NCI-H460 (cell line): ENCODE data around the gene DLD. TPM values are rescaled to one million over a fixed set of nuclear protein-coding genes. Genes with fewer than 3 reads are reported as not detected.
"Not testable (repeated sequence)": the region's sequence is repeated elsewhere in the genome, so short reads cannot be mapped to it uniquely, and the experiment has no call there.

ENCODE experiments used
- DNase-seq: peaks from one replicate; pipeline ENCODE4 v3.0.0-alpha.2; 2016; ENCODE audit warnings: low read depth; ENCODE audit errors: extremely low read depth
- total RNA-seq: library from RNA; depleted of rRNA; stranded (reverse); fragments of >200 nt; shearing (Covaris generic); gene quantifications from 2 replicates; pipeline ENCODE4 v1.2.3, GENCODE V29; 2014

The DLD gene
- total RNA-seq, 1 experiment from 2014 or later, result 145 TPM

GRCh38 chr7:107940951-107941350, 50.0 kb downstream of the DLD start:
- no peak for DNase-seq

DNA sequence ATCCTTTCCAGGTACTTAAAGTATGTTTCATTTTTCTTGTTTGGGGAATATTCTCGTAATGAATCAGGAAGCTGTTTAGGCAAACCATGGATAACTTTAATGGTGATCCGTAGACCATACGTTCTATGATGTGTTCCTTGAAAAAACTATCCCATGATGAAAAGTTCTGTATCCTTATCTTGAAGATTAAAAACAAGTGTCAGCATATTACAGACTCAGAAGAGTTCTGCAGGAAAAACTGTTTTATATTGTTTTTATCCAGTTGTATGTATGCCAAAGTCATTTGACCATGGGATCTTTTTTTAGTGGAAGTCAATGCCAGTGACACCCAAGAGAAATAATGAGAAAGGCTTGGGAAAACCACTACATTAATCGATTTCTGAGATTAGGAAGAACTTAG, 52.0 kb downstream of the DLD start:
- DNase-seq, result no peak

- no peak for DNase-seq
These were observed 53.6 kb downstream of the DLD start for GRCh38 chr7:107944411-107945169.

DNA sequence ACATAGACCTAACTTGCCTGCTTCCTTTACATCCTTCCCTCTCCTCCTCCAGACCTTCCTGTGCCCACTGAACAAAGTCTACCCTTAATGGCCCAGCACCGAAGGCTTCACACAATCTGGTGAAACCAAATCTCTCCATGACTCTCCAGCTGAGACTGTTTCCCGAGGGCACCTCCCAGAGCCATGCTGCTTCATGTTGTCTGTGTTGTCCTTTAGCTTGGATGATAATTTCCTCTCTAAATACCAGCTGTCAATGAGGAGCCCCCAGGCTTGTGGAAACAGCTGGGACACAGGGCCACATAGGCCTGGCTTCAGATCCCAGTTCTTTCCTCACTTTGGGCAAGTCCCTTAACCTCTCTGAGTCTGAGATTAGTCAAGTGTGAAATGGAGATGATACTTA, 54.3 kb downstream of the DLD start:
- DNase-seq, result no peak

DNA sequence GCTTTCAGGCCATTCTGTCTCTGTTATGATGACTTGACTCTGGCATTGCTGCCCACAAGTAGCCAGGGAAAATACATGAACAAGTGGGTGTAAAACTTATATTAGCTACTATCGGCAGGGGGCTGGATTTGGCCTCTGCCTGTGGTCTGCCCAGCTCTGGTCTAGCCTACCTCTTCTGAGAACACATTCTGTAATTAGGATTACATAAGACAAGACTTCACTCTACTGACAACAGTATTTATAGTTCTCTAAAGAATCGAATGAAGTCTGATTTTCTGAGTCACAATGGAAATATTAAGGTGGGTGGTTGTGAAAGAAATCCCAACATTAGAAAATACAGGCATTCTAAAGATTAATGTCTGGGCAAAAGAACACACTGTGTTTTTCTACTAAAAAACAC, 55.5 kb downstream of the DLD start:
- no peak for DNase-seq

DNA sequence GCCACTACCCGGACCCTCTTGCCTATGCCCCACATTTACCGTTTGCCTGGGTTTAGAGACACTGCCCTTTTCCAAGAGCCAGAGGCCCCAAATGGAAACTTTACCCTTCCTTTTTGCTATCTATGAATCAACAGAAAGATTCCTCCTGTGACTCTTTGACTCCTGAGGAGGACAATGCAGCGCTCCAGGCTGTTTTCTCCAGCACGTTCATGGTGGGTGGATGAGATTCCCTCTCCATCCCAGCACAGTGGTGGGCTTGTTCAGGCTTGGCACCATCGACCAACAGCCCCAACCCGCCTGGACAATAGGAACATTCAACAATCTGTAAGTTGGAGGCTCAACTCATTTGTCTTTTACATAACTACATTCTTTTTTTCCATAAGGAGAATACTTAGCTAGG, 55.9 kb downstream of the DLD start:
- DNase-seq, result no peak

DNA sequence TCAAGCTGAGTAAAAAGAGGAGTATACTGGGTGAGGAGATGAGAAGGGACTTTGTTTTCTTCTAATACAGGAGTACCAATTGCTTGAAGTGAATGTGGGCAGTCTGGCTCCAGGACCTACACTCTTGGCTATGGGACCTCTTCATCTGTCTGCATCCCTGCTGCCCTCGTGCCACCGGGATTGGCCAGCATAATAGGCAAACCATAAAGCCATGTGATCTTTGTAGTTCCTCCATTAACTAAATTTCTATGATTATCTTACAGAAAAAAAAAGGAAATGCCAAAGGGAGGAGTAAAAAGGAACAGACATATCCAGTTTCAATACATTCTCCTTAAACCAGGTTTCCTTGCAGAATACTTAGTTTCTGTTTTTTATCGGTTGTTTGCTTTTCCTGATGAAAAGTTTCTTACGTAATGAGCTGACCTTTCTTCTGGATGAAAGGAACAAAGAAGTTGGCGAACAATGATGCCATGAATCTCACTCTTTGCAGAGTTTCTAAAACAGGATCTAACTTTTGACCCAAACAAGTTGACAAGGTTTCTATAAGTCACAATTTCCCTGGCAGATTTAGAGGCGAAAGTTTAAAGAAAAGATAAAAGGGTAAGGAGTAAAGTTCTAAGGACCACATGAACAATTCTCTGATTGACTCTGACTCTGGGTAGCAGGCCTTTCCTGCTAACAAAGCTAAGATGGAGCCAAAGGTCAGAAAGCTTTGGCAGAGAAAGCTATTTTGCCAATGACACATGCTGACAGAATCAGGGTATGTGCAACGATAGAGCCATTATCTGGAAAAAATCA, 57.9 kb downstream of the DLD start:
- DNase-seq, result peak; percentile 87

DNA sequence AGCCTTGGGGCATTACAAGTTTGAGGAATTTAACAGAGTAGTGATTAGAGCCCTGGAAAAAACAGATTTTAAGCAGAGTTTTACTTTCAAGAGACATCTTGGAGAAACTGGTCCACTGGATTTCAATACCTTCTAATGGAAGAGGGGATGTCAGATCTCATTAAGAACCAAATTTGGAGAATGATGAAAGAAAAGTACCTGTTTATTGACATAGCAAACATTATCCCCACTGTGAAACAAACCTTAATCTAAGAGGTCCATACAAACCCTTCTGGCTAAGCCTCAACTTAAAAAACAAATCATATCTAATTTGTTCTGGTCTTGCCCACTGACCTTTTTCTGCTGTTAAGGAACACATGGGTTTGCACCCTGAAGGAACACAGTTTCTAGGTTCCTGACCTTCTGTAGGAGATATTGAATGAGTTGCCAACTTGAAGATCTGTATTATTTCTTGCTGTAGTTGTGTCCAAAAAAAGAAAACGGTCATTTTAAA, 58.5 kb downstream of the DLD start:
- DNase-seq, result no peak

DNA sequence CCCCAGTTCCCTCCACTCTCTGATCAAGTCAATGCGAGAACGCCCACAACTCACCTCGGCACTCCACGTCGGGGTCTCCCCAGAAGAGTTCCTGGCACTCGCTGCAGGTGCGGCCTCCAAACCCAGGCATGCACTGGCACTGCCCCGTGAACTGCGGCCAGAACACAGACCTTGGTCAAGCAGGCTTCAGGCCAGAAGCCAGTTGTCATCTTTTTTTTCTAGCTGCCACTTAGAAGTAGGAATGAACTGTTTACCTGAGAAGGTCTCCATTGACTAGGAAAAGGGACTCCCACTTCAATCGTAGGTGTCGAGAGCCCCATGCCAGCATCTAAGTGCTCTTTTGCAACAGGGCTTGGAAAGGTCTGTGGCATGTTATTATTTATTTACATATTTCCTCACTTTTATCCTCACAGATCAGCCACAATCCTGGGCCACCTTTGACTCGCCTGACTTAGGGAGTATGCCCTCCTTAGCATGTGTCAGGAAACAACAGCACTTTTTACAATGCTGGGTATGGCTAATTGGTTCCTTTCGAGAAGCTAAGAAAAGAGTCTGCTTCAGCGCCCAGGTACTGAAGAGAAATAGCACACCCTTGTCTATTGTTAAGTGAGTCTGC, 60.3 kb downstream of the DLD start:
- no peak for DNase-seq

DNA sequence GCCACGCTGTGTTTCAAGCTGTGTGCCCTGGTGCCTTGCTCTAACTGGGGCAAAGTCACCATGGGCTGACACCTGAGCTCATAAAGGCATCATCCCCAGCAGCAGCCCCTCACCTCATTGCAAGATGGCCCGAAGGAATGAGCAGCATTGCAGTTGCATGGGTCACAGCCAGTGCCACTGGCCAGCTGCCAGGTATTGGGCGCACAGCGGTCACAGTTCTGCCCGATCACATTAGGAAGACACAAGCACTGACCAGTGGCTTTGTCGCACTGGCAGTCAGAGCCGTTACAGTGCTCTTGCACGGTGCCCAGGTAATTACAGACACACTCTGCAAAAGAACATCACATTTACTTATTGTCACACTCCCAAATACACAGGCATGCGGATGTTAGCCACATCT, 60.9 kb downstream of the DLD start:
- no peak for DNase-seq

GRCh38 chr7:107953265-107953923, 62.4 kb downstream of the DLD start:
- DNase-seq, result no peak

GRCh38 chr7:107953924-107954303, 62.9 kb downstream of the DLD start:
- DNase-seq, result no peak

- no peak for DNase-seq
These were observed 64.4 kb downstream of the DLD start for GRCh38 chr7:107955394-107955793.

GRCh38 chr7:107956950-107957349, 66.0 kb downstream of the DLD start:
- not testable (repeated sequence) for DNase-seq

- DNase-seq, result no peak
These were observed 66.5 kb downstream of the DLD start for GRCh38 chr7:107957436-107957835.

DNA sequence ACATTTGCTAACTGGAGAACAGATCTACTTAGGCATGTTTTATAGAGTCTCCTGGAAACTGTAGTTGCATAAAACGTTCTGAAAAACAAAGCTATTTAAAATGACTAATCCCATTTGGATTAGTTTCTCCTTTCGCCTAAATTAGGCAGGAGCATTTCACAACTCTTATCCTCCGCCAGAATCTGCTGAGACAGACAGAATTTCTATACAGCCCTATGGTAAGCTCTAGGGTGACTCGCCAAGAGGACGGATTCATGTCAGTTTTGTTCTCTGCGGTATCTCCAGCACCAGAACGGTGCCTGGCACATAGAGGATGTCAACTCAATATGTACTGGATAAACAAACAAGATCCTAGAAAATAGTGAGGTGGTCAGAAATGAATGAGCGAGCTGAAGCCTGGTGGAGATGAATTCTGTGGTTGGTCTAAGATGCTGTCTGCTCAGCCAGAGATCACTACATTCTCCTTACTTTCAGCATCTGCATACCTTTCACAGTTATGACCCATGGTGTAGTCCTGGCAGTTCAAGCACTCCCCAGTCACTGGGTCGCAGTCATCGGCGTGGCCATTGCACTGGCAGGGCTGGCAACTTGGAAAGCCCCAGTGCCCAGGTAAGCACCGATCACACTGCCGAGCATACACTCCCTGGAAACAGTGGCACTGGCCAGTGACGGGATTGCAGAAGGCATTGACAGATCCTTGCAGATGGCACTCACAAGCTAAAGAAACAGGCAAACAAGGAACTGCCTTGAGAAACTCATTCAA, 68.0 kb downstream of the DLD start:
- DNase-seq, result no peak

DNA sequence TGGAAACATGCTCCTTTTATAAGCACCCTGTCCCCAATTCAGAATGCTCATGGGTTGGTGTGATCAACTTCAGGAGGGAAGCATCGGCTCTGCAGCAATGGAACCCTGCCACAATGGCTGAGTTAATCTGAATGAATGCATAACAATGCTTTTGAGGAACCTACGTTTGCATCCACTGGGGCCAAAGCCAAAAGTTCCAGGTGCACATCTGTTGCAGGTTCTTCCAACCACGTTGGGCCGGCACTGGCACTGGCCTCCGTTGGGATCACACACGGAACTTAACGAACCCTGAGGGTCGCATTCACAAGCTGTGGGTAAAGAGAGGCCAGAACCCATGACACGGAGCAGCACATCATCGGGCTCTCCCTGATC, 68.5 kb downstream of the DLD start:
- DNase-seq, result no peak

DNA sequence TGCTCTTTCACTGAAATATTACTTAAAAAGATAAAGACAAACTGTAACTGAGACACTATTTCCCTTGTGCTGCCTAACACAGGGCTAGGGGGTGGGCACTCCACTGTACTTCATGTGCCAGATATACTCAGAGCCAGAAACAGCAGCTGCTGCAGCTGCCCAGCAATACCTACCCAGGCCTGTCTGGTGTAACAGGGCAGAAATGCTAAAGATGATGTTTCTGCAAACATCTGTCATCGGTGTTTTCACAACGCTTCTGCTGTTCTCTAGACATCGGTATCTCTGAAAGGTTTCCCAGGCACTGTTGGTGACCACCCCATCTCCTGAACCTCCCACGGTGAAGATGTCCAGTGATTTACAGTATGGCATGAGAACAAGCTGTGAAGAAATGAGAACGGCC, 69.3 kb downstream of the DLD start:
- DNase-seq, result no peak

GRCh38 chr7:107961405-107961804, 70.4 kb downstream of the DLD start:
- DNase-seq, result no peak

GRCh38 chr7:107962817-107963216, 71.8 kb downstream of the DLD start:
- DNase-seq, result no peak
